Measurements from ENCODE around the gene ANK3. TPM values are rescaled to one million over a fixed set of nuclear protein-coding genes. Genes with fewer than 3 reads are reported as not detected.

Gene ANK3
- total and polyA plus RNA-seq, 2 donors (not counting 1 experiment from before 2014, with no cell fraction given): 0.50 to 0.79 TPM

DNA sequence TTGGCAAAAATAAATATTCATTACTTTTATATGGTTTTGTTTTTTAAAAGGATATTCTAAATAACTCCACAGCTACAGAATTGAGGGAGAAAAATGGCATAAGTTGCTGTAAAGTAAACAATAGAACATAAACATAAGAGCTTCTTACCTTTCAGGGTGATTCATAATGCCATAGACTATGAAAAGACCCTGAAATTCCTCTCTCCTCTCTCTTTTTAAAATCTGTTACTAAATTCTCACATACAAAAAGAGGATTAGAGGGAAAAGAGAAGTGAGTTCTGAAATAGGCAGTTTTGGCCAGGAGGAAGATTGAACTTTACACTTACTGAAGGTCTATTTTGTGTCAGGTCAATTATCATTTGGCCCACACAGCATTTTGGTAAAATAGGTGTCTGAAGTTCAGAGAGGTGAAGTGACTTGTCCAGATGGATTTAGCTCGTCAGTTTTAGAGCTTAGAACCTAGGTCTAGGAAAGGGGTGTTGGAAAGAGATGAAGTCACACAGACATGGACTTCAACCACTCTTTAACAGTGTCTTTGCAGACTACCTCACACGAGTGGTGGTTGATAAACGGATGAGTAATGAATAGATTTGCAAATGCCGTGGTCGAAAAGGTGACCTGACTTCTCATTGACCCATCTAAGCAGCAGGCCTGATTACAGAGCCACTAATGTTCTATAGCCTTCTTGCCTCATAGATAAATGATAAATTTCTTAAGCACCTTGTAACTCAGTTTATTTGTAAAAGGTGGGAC is 292.7 kb downstream of the ANK3 start:
- Histone ChIP-seq H3K27me3 (ENCODE audit: control insufficient read depth, insufficient read depth, low read length) (no peaks in the 10 kb centered on the region), H3K36me3 (ENCODE audit: control insufficient read depth, insufficient read depth, low read length) (no peaks in the 10 kb centered on the region), H3K9ac (ENCODE audit: insufficient read depth, low read length) (no peak overlapping the region), H3K4me2 (ENCODE audit: extremely low read depth, insufficient read depth, low read length) (no peak overlapping the region), H3K9me3 (ENCODE audit: control insufficient read depth, insufficient read depth, low read depth, low read length) (no peaks in the 10 kb centered on the region), H4K20me1 (ENCODE audit: control insufficient read depth, extremely low read depth, insufficient read depth, low read length) (no peaks in the 10 kb centered on the region), H3K4me1 (ENCODE audit: control insufficient read depth, extremely low read depth, insufficient read depth, low read length) (no peaks in the 10 kb centered on the region), H3K27ac (ENCODE audit: insufficient read depth, low read length) (no peak overlapping the region), H2AFZ (ENCODE audit: low read length) (no peak overlapping the region), H3K79me2 (ENCODE audit: control insufficient read depth, insufficient read depth, low read length) (no peaks in the 10 kb centered on the region), H3K4me3 (replicated peaks in 1 of 4; ENCODE audit: control extremely low read depth in 1 of 4, insufficient read depth in 1 of 4, low read depth in 3 of 4, low read length in 4 of 4) (no peak overlapping the region)
- TF ChIP-seq, protein P1, sequence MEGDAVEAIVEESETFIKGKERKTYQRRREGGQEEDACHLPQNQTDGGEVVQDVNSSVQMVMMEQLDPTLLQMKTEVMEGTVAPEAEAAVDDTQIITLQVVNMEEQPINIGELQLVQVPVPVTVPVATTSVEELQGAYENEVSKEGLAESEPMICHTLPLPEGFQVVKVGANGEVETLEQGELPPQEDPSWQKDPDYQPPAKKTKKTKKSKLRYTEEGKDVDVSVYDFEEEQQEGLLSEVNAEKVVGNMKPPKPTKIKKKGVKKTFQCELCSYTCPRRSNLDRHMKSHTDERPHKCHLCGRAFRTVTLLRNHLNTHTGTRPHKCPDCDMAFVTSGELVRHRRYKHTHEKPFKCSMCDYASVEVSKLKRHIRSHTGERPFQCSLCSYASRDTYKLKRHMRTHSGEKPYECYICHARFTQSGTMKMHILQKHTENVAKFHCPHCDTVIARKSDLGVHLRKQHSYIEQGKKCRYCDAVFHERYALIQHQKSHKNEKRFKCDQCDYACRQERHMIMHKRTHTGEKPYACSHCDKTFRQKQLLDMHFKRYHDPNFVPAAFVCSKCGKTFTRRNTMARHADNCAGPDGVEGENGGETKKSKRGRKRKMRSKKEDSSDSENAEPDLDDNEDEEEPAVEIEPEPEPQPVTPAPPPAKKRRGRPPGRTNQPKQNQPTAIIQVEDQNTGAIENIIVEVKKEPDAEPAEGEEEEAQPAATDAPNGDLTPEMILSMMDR (conservative IDR thresholded peaks at IDR 0.05 in 1 of 2, IDR thresholded peaks at IDR 0.05 in 1 of 2; ENCODE audit: low read depth in 1 of 2, low read length in 2 of 2): no peak
- TF ChIP-seq EZH2 (IDR thresholded peaks at IDR 0.05; ENCODE audit: low read length, missing control alignments): no peak
- DNase-seq (ENCODE audit: low read depth in 2 of 2): peak in 1 of 2 donors; percentile 39

DNA sequence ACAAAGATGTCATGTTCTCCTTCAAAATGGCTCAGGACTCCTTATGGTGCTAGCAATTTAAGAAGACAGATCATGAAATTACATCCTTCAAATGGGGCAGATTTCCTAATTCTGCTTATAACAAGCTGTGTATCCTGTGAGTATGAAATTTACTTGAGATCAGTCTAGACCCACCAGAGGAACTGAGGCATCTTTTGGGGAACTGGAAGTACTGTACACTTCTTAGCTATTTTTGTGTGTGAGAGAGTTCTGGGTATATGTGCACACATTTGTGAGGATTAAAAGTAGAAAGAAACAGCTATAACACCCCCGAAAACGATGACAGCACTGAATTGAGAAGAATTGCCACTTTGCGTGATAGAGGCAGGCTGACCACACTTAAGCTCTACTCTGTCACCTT is 296.4 kb downstream of the ANK3 start:
- Histone ChIP-seq H3K9me3 (ENCODE audit: control insufficient read depth, insufficient read depth, low read depth, low read length) (no peaks in the 10 kb centered on the region), H3K4me1 (ENCODE audit: control insufficient read depth, extremely low read depth, insufficient read depth, low read length) (no peaks in the 10 kb centered on the region), H3K4me3 (replicated peaks in 1 of 4; ENCODE audit: control extremely low read depth in 1 of 4, insufficient read depth in 1 of 4, low read depth in 3 of 4, low read length in 4 of 4) (no peak overlapping the region), H3K4me2 (ENCODE audit: extremely low read depth, insufficient read depth, low read length) (no peak overlapping the region), H3K36me3 (ENCODE audit: control insufficient read depth, insufficient read depth, low read length) (no peaks in the 10 kb centered on the region), H2AFZ (ENCODE audit: low read length) (no peak overlapping the region), H3K27me3 (ENCODE audit: control insufficient read depth, insufficient read depth, low read length) (no peaks in the 10 kb centered on the region), H3K9ac (ENCODE audit: insufficient read depth, low read length) (no peak overlapping the region), H3K27ac (ENCODE audit: insufficient read depth, low read length) (no peak overlapping the region), H4K20me1 (ENCODE audit: control insufficient read depth, extremely low read depth, insufficient read depth, low read length) (no peaks in the 10 kb centered on the region), H3K79me2 (ENCODE audit: control insufficient read depth, insufficient read depth, low read length) (no peaks in the 10 kb centered on the region)
- DNase-seq (ENCODE audit: low read depth in 2 of 2): no peak
- TF ChIP-seq, protein P1 (conservative IDR thresholded peaks at IDR 0.05 in 1 of 2, IDR thresholded peaks at IDR 0.05 in 1 of 2; ENCODE audit: low read depth in 1 of 2, low read length in 2 of 2): no peak
- TF ChIP-seq EZH2 (IDR thresholded peaks at IDR 0.05; ENCODE audit: low read length, missing control alignments): no peak

DNA sequence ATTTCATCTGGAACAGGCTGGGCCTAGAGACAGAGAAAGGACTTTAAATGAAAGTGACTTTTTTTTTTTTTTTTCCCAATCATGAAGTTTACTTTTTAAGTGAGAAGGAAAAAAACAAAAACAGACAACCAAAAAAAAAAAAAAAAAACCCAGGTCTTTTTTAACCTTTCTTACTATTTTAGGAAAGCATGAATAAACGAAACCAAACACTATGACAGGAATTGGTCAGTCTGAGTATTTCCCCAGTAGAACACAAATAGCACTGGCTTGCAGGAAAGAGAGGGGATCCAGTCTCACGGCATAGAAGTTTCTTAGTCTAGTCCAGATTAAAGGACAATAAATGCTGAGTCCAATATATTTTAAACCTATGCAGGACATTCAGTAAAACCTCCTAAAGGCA is 302.8 kb downstream of the ANK3 start:
- DNase-seq (ENCODE audit: low read depth in 2 of 2): no peak
- H3K36me3 ChIP-seq (ENCODE audit: control insufficient read depth, insufficient read depth, low read length): no peaks in the 10 kb centered on the region
- no peak overlapping the region for H3K9ac ChIP-seq (ENCODE audit: insufficient read depth, low read length)
- H3K4me2 ChIP-seq (ENCODE audit: extremely low read depth, insufficient read depth, low read length): no peak overlapping the region
- no peaks in the 10 kb centered on the region for H3K4me1 ChIP-seq (ENCODE audit: control insufficient read depth, extremely low read depth, insufficient read depth, low read length)
- no peaks in the 10 kb centered on the region for H3K27me3 ChIP-seq (ENCODE audit: control insufficient read depth, insufficient read depth, low read length)
- no peak overlapping the region for H2AFZ ChIP-seq (ENCODE audit: low read length)
- no peaks in the 10 kb centered on the region for H4K20me1 ChIP-seq (ENCODE audit: control insufficient read depth, extremely low read depth, insufficient read depth, low read length)
- H3K27ac ChIP-seq (ENCODE audit: insufficient read depth, low read length): no peak overlapping the region
- no peaks in the 10 kb centered on the region for H3K9me3 ChIP-seq (ENCODE audit: control insufficient read depth, insufficient read depth, low read depth, low read length)
- no peaks in the 10 kb centered on the region for H3K79me2 ChIP-seq (ENCODE audit: control insufficient read depth, insufficient read depth, low read length)
- TF ChIP-seq, protein P1 (conservative IDR thresholded peaks at IDR 0.05 in 1 of 2, IDR thresholded peaks at IDR 0.05 in 1 of 2; ENCODE audit: low read depth in 1 of 2, low read length in 2 of 2): no peak
- TF ChIP-seq EZH2 (IDR thresholded peaks at IDR 0.05; ENCODE audit: low read length, missing control alignments): no peak
- no peak overlapping the region for H3K4me3 ChIP-seq (replicated peaks in 1 of 4; ENCODE audit: control extremely low read depth in 1 of 4, insufficient read depth in 1 of 4, low read depth in 3 of 4, low read length in 4 of 4)

Measured in fibroblast of lung (primary cell).